ENCODE results near the gene ARFGAP3.

DNA sequence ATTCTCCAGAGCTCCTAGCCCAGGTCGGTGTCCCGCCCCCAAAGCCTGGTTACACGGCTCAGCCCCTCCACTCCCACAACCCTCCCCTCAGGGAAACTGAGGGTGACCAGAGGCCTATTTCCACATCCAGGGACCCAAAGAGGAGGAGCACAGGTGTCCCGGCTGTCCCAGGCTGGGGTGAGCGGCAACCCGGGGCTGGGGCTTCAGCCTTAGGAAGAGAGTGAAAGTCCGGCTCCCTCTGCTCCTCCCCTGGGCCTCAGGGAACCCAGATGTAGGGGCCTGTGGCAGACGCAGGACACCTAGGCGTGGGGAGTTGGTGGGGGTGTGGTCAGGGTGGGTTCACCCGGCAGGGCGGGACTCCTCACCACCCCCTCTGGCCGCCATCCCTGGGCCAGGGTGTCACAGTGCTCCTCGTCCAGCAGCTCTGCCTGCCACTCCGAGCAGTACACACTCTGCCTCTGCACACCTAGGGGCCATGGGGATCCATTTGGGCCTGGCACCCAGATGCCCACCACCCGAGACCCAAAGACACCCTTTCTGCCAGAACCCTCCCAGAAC, 63.1 kb downstream of the ARFGAP3 start:
- TF ChIP-seq, protein P1, sequence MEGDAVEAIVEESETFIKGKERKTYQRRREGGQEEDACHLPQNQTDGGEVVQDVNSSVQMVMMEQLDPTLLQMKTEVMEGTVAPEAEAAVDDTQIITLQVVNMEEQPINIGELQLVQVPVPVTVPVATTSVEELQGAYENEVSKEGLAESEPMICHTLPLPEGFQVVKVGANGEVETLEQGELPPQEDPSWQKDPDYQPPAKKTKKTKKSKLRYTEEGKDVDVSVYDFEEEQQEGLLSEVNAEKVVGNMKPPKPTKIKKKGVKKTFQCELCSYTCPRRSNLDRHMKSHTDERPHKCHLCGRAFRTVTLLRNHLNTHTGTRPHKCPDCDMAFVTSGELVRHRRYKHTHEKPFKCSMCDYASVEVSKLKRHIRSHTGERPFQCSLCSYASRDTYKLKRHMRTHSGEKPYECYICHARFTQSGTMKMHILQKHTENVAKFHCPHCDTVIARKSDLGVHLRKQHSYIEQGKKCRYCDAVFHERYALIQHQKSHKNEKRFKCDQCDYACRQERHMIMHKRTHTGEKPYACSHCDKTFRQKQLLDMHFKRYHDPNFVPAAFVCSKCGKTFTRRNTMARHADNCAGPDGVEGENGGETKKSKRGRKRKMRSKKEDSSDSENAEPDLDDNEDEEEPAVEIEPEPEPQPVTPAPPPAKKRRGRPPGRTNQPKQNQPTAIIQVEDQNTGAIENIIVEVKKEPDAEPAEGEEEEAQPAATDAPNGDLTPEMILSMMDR (IDR thresholded peaks at IDR 0.05), result no peak
- TF ChIP-seq, protein P2, sequence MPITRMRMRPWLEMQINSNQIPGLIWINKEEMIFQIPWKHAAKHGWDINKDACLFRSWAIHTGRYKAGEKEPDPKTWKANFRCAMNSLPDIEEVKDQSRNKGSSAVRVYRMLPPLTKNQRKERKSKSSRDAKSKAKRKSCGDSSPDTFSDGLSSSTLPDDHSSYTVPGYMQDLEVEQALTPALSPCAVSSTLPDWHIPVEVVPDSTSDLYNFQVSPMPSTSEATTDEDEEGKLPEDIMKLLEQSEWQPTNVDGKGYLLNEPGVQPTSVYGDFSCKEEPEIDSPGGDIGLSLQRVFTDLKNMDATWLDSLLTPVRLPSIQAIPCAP (CRISPR knock-in tag; IDR thresholded peaks at IDR 0.05), result no peak
- TF ChIP-seq ZNF423 (CRISPR knock-in tag; IDR thresholded peaks at IDR 0.05), result no peak
- TF ChIP-seq, protein P3, sequence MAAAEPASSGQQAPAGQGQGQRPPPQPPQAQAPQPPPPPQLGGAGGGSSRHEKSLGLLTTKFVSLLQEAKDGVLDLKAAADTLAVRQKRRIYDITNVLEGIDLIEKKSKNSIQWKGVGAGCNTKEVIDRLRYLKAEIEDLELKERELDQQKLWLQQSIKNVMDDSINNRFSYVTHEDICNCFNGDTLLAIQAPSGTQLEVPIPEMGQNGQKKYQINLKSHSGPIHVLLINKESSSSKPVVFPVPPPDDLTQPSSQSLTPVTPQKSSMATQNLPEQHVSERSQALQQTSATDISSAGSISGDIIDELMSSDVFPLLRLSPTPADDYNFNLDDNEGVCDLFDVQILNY (CRISPR knock-in tag; IDR thresholded peaks at IDR 0.05), result no peak
- no peak for TF ChIP-seq TP53 (CRISPR knock-in tag; IDR thresholded peaks at IDR 0.05)
- no peak for TF ChIP-seq ELF4 (CRISPR knock-in tag; IDR thresholded peaks at IDR 0.05; ENCODE audit: low read depth)
- no peak for TF ChIP-seq RORB (CRISPR knock-in tag; IDR thresholded peaks at IDR 0.05)
- no peak for TF ChIP-seq CREM (CRISPR knock-in tag; IDR thresholded peaks at IDR 0.05)
- TF ChIP-seq, protein P4, sequence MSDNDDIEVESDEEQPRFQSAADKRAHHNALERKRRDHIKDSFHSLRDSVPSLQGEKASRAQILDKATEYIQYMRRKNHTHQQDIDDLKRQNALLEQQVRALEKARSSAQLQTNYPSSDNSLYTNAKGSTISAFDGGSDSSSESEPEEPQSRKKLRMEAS (CRISPR knock-in tag; IDR thresholded peaks at IDR 0.05), result no peak
- TF ChIP-seq, protein P5, sequence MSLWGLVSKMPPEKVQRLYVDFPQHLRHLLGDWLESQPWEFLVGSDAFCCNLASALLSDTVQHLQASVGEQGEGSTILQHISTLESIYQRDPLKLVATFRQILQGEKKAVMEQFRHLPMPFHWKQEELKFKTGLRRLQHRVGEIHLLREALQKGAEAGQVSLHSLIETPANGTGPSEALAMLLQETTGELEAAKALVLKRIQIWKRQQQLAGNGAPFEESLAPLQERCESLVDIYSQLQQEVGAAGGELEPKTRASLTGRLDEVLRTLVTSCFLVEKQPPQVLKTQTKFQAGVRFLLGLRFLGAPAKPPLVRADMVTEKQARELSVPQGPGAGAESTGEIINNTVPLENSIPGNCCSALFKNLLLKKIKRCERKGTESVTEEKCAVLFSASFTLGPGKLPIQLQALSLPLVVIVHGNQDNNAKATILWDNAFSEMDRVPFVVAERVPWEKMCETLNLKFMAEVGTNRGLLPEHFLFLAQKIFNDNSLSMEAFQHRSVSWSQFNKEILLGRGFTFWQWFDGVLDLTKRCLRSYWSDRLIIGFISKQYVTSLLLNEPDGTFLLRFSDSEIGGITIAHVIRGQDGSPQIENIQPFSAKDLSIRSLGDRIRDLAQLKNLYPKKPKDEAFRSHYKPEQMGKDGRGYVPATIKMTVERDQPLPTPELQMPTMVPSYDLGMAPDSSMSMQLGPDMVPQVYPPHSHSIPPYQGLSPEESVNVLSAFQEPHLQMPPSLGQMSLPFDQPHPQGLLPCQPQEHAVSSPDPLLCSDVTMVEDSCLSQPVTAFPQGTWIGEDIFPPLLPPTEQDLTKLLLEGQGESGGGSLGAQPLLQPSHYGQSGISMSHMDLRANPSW (CRISPR knock-in tag; conservative IDR thresholded peaks at IDR 0.05; ENCODE audit: low read depth), result no peak
- TF ChIP-seq FOXJ3 (CRISPR knock-in tag; IDR thresholded peaks at IDR 0.05; ENCODE audit: borderline replicate concordance), result no peak
- no peak for TF ChIP-seq SMAD4 (CRISPR knock-in tag; IDR thresholded peaks at IDR 0.05)

All from WTC11 (cell line).